ENCODE results near the gene UBLCP1.

GRCh38 chr5:159257007-159257406 is 6.1 kb upstream of the UBLCP1 start:
- TF ChIP-seq, protein P1, sequence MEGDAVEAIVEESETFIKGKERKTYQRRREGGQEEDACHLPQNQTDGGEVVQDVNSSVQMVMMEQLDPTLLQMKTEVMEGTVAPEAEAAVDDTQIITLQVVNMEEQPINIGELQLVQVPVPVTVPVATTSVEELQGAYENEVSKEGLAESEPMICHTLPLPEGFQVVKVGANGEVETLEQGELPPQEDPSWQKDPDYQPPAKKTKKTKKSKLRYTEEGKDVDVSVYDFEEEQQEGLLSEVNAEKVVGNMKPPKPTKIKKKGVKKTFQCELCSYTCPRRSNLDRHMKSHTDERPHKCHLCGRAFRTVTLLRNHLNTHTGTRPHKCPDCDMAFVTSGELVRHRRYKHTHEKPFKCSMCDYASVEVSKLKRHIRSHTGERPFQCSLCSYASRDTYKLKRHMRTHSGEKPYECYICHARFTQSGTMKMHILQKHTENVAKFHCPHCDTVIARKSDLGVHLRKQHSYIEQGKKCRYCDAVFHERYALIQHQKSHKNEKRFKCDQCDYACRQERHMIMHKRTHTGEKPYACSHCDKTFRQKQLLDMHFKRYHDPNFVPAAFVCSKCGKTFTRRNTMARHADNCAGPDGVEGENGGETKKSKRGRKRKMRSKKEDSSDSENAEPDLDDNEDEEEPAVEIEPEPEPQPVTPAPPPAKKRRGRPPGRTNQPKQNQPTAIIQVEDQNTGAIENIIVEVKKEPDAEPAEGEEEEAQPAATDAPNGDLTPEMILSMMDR (IDR thresholded peaks at IDR 0.05; ENCODE audit: poor library complexity), result no peak
- TF ChIP-seq EZH2phosphoT487 (IDR thresholded peaks at IDR 0.05; ENCODE audit: low read depth, severe bottlenecking, unreplicated experiment) (no peak), EZH2 (IDR thresholded peaks at IDR 0.05; ENCODE audit: borderline replicate concordance) (no peak)

Measured in hepatocyte (in vitro differentiated cells).